ENCODE data around the gene NUAK1.

DNA sequence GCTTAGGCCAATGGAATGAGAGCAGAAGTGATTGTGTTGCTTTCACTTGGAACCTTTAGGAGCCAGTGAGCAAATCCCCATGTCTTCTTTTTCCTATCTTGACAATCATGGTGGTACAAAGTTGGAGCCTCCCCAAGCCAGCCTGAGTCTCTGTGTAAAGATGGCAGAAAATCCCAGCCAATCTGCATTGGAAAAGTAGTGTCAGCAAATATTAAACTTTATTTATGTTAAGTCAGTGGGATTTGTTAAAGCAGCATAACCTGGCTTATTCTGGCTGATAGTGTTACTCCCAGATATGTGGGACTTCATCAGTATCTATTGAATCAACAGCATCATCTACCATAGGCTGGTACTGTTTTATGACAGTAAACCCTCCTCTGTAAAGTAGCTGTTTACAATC is 2.2 kb upstream of the NUAK1 start:
- no peak for TF ChIP-seq POLR2A (IDR thresholded peaks at IDR 0.05; ENCODE audit: low read depth)
- no peak for TF ChIP-seq CTCF (IDR thresholded peaks at IDR 0.05)
- no peak for TF ChIP-seq EP300 (IDR thresholded peaks at IDR 0.05)
